B cell (primary cell): ENCODE data around the gene DLK1. TPM values are rescaled to one million over a fixed set of nuclear protein-coding genes. Genes with fewer than 3 reads are reported as not detected.

Experiments used
- ATAC-seq: fragments of 200-7000 bp; cut with Tn5 transposase; one replicate; pipeline ENCODE4 v1.10.0; 2021; ENCODE audit warnings: low read depth, mild to moderate bottlenecking, moderate number of reproducible peaks, moderate library complexity
- CTCF ChIA-PET: fragments of 350-600 bp; sonication (Branson Sonifier 250); formaldehyde crosslinking; loops from one replicate; lab custom pipeline; 2021; ENCODE audit warnings: antibody characterized with exemption, inconsistent platforms; lab: Charles Lee
- POLR2A ChIA-PET: fragments of 350-600 bp; sonication (Branson Sonifier 250); formaldehyde crosslinking; loops from one replicate; lab custom pipeline; 2021; ENCODE audit warnings: antibody characterized with exemption; lab: Charles Lee
- DNase-seq: peaks from one replicate; pipeline ENCODE4 v3.0.0; 2013
- H2AFZ ChIP-seq: 2 replicates; pipeline ENCODE4 v1.6.1; 2012; ENCODE audit warnings: mild to moderate bottlenecking, low read depth, low read length; ENCODE audit not compliant: insufficient read depth, poor library complexity, severe bottlenecking
- H3K27ac ChIP-seq, 2 donors: 1 replicate in 1 of 2; 2 replicates in 1 of 2; pipeline ENCODE4 v1.5.1; 2012 to 2013; ENCODE audit warnings: low read length in 2 of 2, mild to moderate bottlenecking in 2 of 2, moderate library complexity in 1 of 2
- H3K27me3 ChIP-seq, 4 experiments: fragments of 200-600 bp in 1 of 4; sonication (generic) in 1 of 4; replicated peaks in 1 of 4; 1 replicate in 2 of 4; 2 replicates in 2 of 4; pipeline versions ENCODE4 v1.6.1 to v1.7.0; 2013 to 2016; ENCODE audit warnings: low read length in 3 of 4, mild to moderate bottlenecking in 2 of 4, mixed read lengths in 1 of 4, moderate library complexity in 1 of 4; ENCODE audit not compliant: insufficient read depth in 4 of 4, control insufficient read depth in 3 of 4; ENCODE audit errors: control extremely low read depth in 1 of 4
- H3K36me3 ChIP-seq, 2 experiments: replicated peaks in 1 of 2; 1 replicate in 1 of 2; 2 replicates in 1 of 2; pipeline versions ENCODE4 v1.6.1 to v1.7.1; 2013; ENCODE audit warnings: low read length in 1 of 2; ENCODE audit not compliant: insufficient read depth in 2 of 2, control insufficient read depth in 1 of 2; ENCODE audit errors: control extremely low read depth in 1 of 2, extremely low read depth in 1 of 2
- H3K4me1 ChIP-seq, 2 donors: fragments of 200-600 bp in 1 of 2; sonication (generic) in 1 of 2; 1 replicate in 1 of 2; 2 replicates in 1 of 2; pipeline versions ENCODE4 v1.5.1 to v1.6.1; 2013 to 2017; ENCODE audit warnings: low read length in 2 of 2; ENCODE audit not compliant: control insufficient read depth in 2 of 2, insufficient read depth in 2 of 2
- H3K4me2 ChIP-seq: replicated peaks from 2 replicates; pipeline ENCODE3; 2012; ENCODE audit warnings: mild to moderate bottlenecking, low read depth, low read length; ENCODE audit not compliant: poor library complexity, severe bottlenecking
- H3K4me3 ChIP-seq, 5 experiments: fragments of 200-600 bp in 1 of 5; sonication (generic) in 1 of 5; 1 replicate in 3 of 5; 2 replicates in 2 of 5; pipeline versions ENCODE4 v1.5.1 to v1.7.0; 2011 to 2016; ENCODE audit warnings: low read length in 4 of 5, mild to moderate bottlenecking in 4 of 5, low read depth in 2 of 5, control low read depth in 1 of 5, moderate library complexity in 1 of 5; ENCODE audit not compliant: insufficient read depth in 1 of 5; ENCODE audit errors: control extremely low read depth in 1 of 5, extremely low read depth in 1 of 5
- H3K79me2 ChIP-seq: fragments of 200-600 bp; sonication (generic); one replicate; pipeline ENCODE4 v1.6.0; 2016; ENCODE audit warnings: low read length; ENCODE audit not compliant: control insufficient read depth, insufficient read depth
- H3K9ac ChIP-seq: fragments of 200-600 bp; sonication (generic); 2 replicates; pipeline ENCODE4 v1.6.1; 2017; ENCODE audit warnings: mild to moderate bottlenecking, low read length, moderate library complexity
- H3K9me3 ChIP-seq, 3 donors: one replicate each; pipeline versions ENCODE4 v1.6.1 to v1.7.1; 2013; ENCODE audit warnings: low read length in 2 of 3; ENCODE audit not compliant: control insufficient read depth in 2 of 3, insufficient read depth in 1 of 3; ENCODE audit errors: control extremely low read depth in 1 of 3
- H4K20me1 ChIP-seq: 2 replicates; pipeline ENCODE4 v1.6.0; 2012; ENCODE audit warnings: mild to moderate bottlenecking, low read length; ENCODE audit not compliant: insufficient read depth, control insufficient read depth, poor library complexity, severe bottlenecking
- H3K27ac Mint-ChIP-seq: one replicate; pipeline ENCODE4 v1.8.0; 2021; ENCODE audit warnings: mixed read lengths
- H3K27me3 Mint-ChIP-seq: one replicate; pipeline ENCODE4 v1.8.0; 2021; ENCODE audit warnings: mixed read lengths
- H3K4me1 Mint-ChIP-seq: one replicate; pipeline ENCODE4 v1.8.0; 2021; ENCODE audit warnings: mixed read lengths
- H3K4me3 Mint-ChIP-seq: one replicate; pipeline ENCODE4 v1.8.0; 2021; ENCODE audit warnings: mixed read lengths
- H3K9me3 Mint-ChIP-seq: one replicate; pipeline ENCODE4 v1.8.0; 2022; ENCODE audit warnings: mixed read lengths; ENCODE audit not compliant: insufficient read depth
- CTCF ChIP-seq: fragments of 200-600 bp; IDR thresholded peaks from one replicate; pipeline ENCODE4 v1.8.0; 2022; ENCODE audit warnings: antibody characterized with exemption, mild to moderate bottlenecking
- EZH2 ChIP-seq: IDR thresholded peaks from 2 replicates; pipeline ENCODE4 v1.6.1; 2012; ENCODE audit warnings: borderline replicate concordance, low read depth, mild to moderate bottlenecking, moderate library complexity, low read length; ENCODE audit not compliant: insufficient read depth, poor library complexity, severe bottlenecking
- WGBS: methylation state at CpG from one replicate; pipeline ENCODE4 v1.1.5; 2013; ENCODE audit warnings: missing lambda C conversion rate; ENCODE audit not compliant: insufficient coverage; 5-methylcytosine and 5-hydroxymethylcytosine counted together
- intact Hi-C: fragments of 100-400 bp; cut with micrococcal nuclease; formaldehyde crosslinking; loops from one replicate; pipeline ENCODE4 v1.10.0; 2022
- polyA plus RNA-seq: library from polyadenylated mRNA; depleted of rRNA; stranded (reverse); fragments of >200 nt; gene quantifications from 2 replicates; pipeline ENCODE4 v1.2.3, GENCODE V29; 2012
- total RNA-seq, 2 donors: library from RNA; stranded (reverse); fragments of 120-200 nt in 1 of 2; gene quantifications; 1 replicate in 1 of 2; 2 replicates in 1 of 2; pipeline versions ENCODE4 v1.2.3 to v1.2.4, GENCODE V29; 2013 to 2022

Gene DLK1
- total and polyA plus RNA-seq, 2 donors (not counting 1 experiment from before 2014, with no cell fraction given), result not detected

DNA sequence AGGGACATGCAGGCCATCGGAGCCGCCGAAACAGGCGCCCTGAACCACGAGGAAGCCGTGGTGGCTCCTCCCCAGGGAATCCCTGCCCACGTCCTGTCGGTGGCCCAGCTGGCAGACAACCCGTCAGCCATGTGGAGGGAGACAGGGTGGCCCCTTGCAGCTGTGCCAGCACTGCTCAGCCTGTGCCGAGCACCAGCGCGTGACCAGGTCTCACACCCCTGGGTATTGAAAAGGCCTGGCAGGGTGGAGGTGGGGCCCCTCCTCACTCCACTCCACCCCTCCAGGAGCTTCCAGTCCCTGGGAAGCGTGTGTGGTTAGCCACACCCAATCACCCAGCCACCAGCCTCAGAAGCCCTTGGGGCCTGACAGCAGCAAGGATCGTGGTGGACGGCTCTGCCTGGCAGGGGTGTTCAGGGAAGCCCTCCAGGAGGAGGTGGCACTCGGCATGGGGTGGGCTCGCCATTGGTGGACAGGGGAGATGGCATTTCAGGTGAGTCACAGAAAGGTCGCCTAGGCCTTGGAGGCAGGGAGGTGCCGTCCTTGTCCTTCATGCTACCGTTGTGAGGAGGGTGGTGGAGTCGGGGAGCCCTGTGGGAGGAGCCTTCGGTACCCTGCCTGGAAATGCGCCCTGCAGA, 12.3 kb upstream of the DLK1 start:
- Mint-ChIP-seq H3K27ac (no peak overlapping the region), H3K4me1 (peaks cover 13% of the 10 kb centered on the region), H3K9me3 (peaks cover 2% of the 10 kb centered on the region), H3K4me3 (no peak overlapping the region), H3K27me3 (peaks cover 48% of the 10 kb centered on the region)
- ATAC-seq (no peak), DNase-seq (peak; percentile 13)
- ChIA-PET POLR2A (no interaction called here), CTCF (no interaction called here)
- H3K27me3 ChIP-seq, result peaks cover 0 to 31% (median 3%) of the 10 kb centered on the region in 4 experiments
- H3K36me3 ChIP-seq, result no peaks in the 10 kb centered on the region
- peaks cover 7 to 8% of the 10 kb centered on the region in 2 donors for H3K4me1 ChIP-seq
- H3K9ac ChIP-seq, result no peak overlapping the region
- WGBS, result 32% methylated on average over 23 of the region's 23 CpGs
- H3K9me3 ChIP-seq, result peaks cover 0 to 35% (median 0%) of the 10 kb centered on the region in 3 donors
- no peak overlapping the region for H3K4me3 ChIP-seq
- H3K27ac ChIP-seq, result no peak overlapping the region
- H3K4me2 ChIP-seq, result peak overlapping the region; percentile 3
- no peaks in the 10 kb centered on the region for H4K20me1 ChIP-seq
- intact Hi-C loops, result no loop called here
- H2AFZ ChIP-seq, result no peak overlapping the region
- no peak for TF ChIP-seq CTCF
- TF ChIP-seq EZH2, result no peak
- H3K79me2 ChIP-seq, result no peaks in the 10 kb centered on the region

- 26% methylated on average over 6 of the region's 9 CpGs for WGBS
- Histone ChIP-seq H3K4me2 (no peak overlapping the region), H3K27ac (no peak overlapping the region), H3K9me3 (peaks cover 0 to 34% (median 0%) of the 10 kb centered on the region in 3 donors), H3K79me2 (no peaks in the 10 kb centered on the region), H4K20me1 (no peaks in the 10 kb centered on the region), H3K36me3 (no peaks in the 10 kb centered on the region), H3K9ac (no peak overlapping the region), H3K4me3 (no peak overlapping the region), H2AFZ (no peak overlapping the region), H3K27me3 (peaks cover 0 to 29% (median 3%) of the 10 kb centered on the region in 4 experiments), H3K4me1 (peaks cover 7 to 8% of the 10 kb centered on the region in 2 donors)
- DNase-seq (no peak), ATAC-seq (no peak)
- peaks cover 2% of the 10 kb centered on the region for H3K9me3 Mint-ChIP-seq
- ChIA-PET CTCF (no interaction called here), POLR2A (no interaction called here)
- peaks cover 12% of the 10 kb centered on the region for H3K4me1 Mint-ChIP-seq
- no peak overlapping the region for H3K4me3 Mint-ChIP-seq
- TF ChIP-seq CTCF (no peak), EZH2 (no peak)
- intact Hi-C loops, result no loop called here
- H3K27me3 Mint-ChIP-seq, result peaks cover 46% of the 10 kb centered on the region
- no peak overlapping the region for H3K27ac Mint-ChIP-seq
These were observed 11.4 kb upstream of the DLK1 start for GRCh38 chr14:100715332-100715731.
